ENCODE results near the gene NAV2.

Gene NAV2

GRCh38 chr11:19718051-19718450 is 5.4 kb downstream of the NAV2 start:
- no peak for DNase-seq (ENCODE audit: low read depth in 2 of 2, low spot score in 1 of 2)

GRCh38 chr11:19718951-19719350 is 6.3 kb downstream of the NAV2 start:
- DNase-seq (ENCODE audit: low read depth in 2 of 2, low spot score in 1 of 2): no peak

- no peak for DNase-seq (ENCODE audit: low read depth in 2 of 2, low spot score in 1 of 2)
Measured at GRCh38 chr11:19719960-19720359, 7.3 kb downstream of the NAV2 start.

GRCh38 chr11:19721176-19721575 is 8.5 kb downstream of the NAV2 start:
- DNase-seq (ENCODE audit: low read depth in 2 of 2, low spot score in 1 of 2): no peak

- no peak for DNase-seq (ENCODE audit: low read depth in 2 of 2, low spot score in 1 of 2)
Measured at GRCh38 chr11:19722702-19723101, 10.1 kb downstream of the NAV2 start.

GRCh38 chr11:19723572-19724342 is 11.1 kb downstream of the NAV2 start:
- DNase-seq (ENCODE audit: low read depth in 2 of 2, low spot score in 1 of 2): peak in 1 of 2 donors; percentile 19

- no peak for DNase-seq (ENCODE audit: low read depth in 2 of 2, low spot score in 1 of 2)
Measured at GRCh38 chr11:19724765-19725164, 12.1 kb downstream of the NAV2 start.

GRCh38 chr11:19725379-19726079 is 12.9 kb downstream of the NAV2 start:
- DNase-seq (ENCODE audit: low read depth in 2 of 2, low spot score in 1 of 2): no peak

GRCh38 chr11:19727246-19727645 is 14.6 kb downstream of the NAV2 start:
- no peak for DNase-seq (ENCODE audit: low read depth in 2 of 2, low spot score in 1 of 2)

- no peak for DNase-seq (ENCODE audit: low read depth in 2 of 2, low spot score in 1 of 2)
Measured at GRCh38 chr11:19728436-19728835, 15.8 kb downstream of the NAV2 start.

GRCh38 chr11:19729141-19729540 is 16.5 kb downstream of the NAV2 start:
- DNase-seq (ENCODE audit: low read depth in 2 of 2, low spot score in 1 of 2): no peak

GRCh38 chr11:19730373-19730772 is 17.7 kb downstream of the NAV2 start:
- no peak for DNase-seq (ENCODE audit: low read depth in 2 of 2, low spot score in 1 of 2)

GRCh38 chr11:19734171-19734570 is 21.5 kb downstream of the NAV2 start:
- no peak for DNase-seq (ENCODE audit: low read depth in 2 of 2, low spot score in 1 of 2)

- no peak for DNase-seq (ENCODE audit: low read depth in 2 of 2, low spot score in 1 of 2)
Measured at GRCh38 chr11:19735157-19735908, 22.7 kb downstream of the NAV2 start.

- no peak for DNase-seq (ENCODE audit: low read depth in 2 of 2, low spot score in 1 of 2)
Measured at GRCh38 chr11:19735909-19736498, 23.4 kb downstream of the NAV2 start.

- no peak for DNase-seq (ENCODE audit: low read depth in 2 of 2, low spot score in 1 of 2)
Measured at GRCh38 chr11:19736831-19737230, 24.2 kb downstream of the NAV2 start.

GRCh38 chr11:19737575-19737974 is 24.9 kb downstream of the NAV2 start:
- DNase-seq (ENCODE audit: low read depth in 2 of 2, low spot score in 1 of 2): no peak

- no peak for DNase-seq (ENCODE audit: low read depth in 2 of 2, low spot score in 1 of 2)
Measured at GRCh38 chr11:19738124-19738523, 25.5 kb downstream of the NAV2 start.

GRCh38 chr11:19739872-19740271 is 27.2 kb downstream of the NAV2 start:
- DNase-seq (ENCODE audit: low read depth in 2 of 2, low spot score in 1 of 2): no peak

GRCh38 chr11:19740586-19740985 is 27.9 kb downstream of the NAV2 start:
- DNase-seq (ENCODE audit: low read depth in 2 of 2, low spot score in 1 of 2): no peak

GRCh38 chr11:19742588-19743292 is 30.1 kb downstream of the NAV2 start:
- peak; percentile 25 to 37 for DNase-seq (ENCODE audit: low read depth in 2 of 2, low spot score in 1 of 2)

Data from stimulated activated CD8-positive, alpha-beta memory T cell treated with anti-CD3 and anti-CD28 coated beads, Interleukin-4, amount 100 ng/mL, for 1 hour (primary cell).